Measurements from ENCODE around the gene NCF4. TPM values are rescaled to one million over a fixed set of nuclear protein-coding genes. Genes with fewer than 3 reads are reported as not detected.

The NCF4 gene
- total RNA-seq, 1 experiment from 2014 or later = not detected

GRCh38 chr22:36918586-36919284 is 57.9 kb downstream of the NCF4 start:
- no peaks in the 10 kb centered on the region for H3K36me3 Mint-ChIP-seq (ENCODE audit: insufficient read depth in 1 of 3, low read depth in 3 of 3)
- H3K4ac ChIP-seq (ENCODE audit: low read depth, low read length) = no peak overlapping the region
- no peak overlapping the region for H4K8ac ChIP-seq (replicated peaks; ENCODE audit: insufficient read length, low read depth, low read length)

More at GRCh38 chr22:36918586-36919284, 57.9 kb downstream of the NCF4 start:
- Histone ChIP-seq H2BK20ac (ENCODE audit: low read depth, low read length, poor library complexity, severe bottlenecking) (no peak overlapping the region), H3K9ac (ENCODE audit: extremely low read depth, insufficient read length, low read length) (no peak overlapping the region), H4K20me1 (ENCODE audit: control insufficient read depth, insufficient read depth, insufficient read length) (no peaks in the 10 kb centered on the region), H2BK15ac (ENCODE audit: low read depth, low read length) (no peak overlapping the region), H3K79me2 (ENCODE audit: insufficient read depth, low read length) (no peaks in the 10 kb centered on the region), H3T11ph (ENCODE audit: low read length) (no peak overlapping the region), H2BK5ac (ENCODE audit: insufficient read length, low read length) (no peak overlapping the region), H4K5ac (ENCODE audit: insufficient read length, low read depth, low read length) (no peak overlapping the region), H3K14ac (ENCODE audit: insufficient read depth, low read length) (no peak overlapping the region), H4K91ac (ENCODE audit: insufficient read length, low read depth, low read length) (no peak overlapping the region), H2BK12ac (ENCODE audit: insufficient read length, low read depth, low read length) (no peak overlapping the region), H2BK120ac (ENCODE audit: low read depth, low read length, poor library complexity, severe bottlenecking) (no peak overlapping the region), H3K4me2 (ENCODE audit: insufficient read depth, insufficient read length, low read length) (no peak overlapping the region), H2AK5ac (ENCODE audit: insufficient read length, low read length) (no peak overlapping the region), H3K18ac (ENCODE audit: insufficient read length, low read depth, low read length) (no peak overlapping the region), H3K9me3 (ENCODE audit: control insufficient read depth, low read depth, low read length) (no peaks in the 10 kb centered on the region), H2AFZ (ENCODE audit: low read length) (no peak overlapping the region), H3K23ac (ENCODE audit: insufficient read length, low read depth, low read length) (no peak overlapping the region), H3K4me1 (ENCODE audit: insufficient read depth, low read length) (no peaks in the 10 kb centered on the region), H3K27ac (ENCODE audit: insufficient read length, low read depth, low read length) (no peak overlapping the region), H3K27me3 (ENCODE audit: insufficient read depth, low read length) (no peaks in the 10 kb centered on the region; the same call in 1 of the 2 replicates), H3K79me1 (ENCODE audit: insufficient read depth, low read depth, low read length, poor library complexity, severe bottlenecking) (no peaks in the 10 kb centered on the region), H3K23me2 (ENCODE audit: insufficient read length, low read depth, low read length, poor library complexity, severe bottlenecking) (no peaks in the 10 kb centered on the region), H3K56ac (ENCODE audit: insufficient read length, low read depth, low read length) (no peak overlapping the region)
- Mint-ChIP-seq H3K9me3 (no peaks in the 10 kb centered on the region; a peak in 2 of 5 replicates), H3K4me3 (no peak overlapping the region), H3K27me3 (ENCODE audit: low read depth) (peaks cover 68% of the 10 kb centered on the region), H3K4me1 (peaks cover 0 to 7% of the 10 kb centered on the region in 2 experiments; a peak in 3 of 4 replicates), H3K27ac (no peak overlapping the region)
- peak; percentile 18; the same call in 1 of the 3 replicates for TF ChIP-seq CTCF (conservative IDR thresholded peaks at IDR 0.05)
- no CpG with 5 or more reads among the region's 3 CpGs for WGBS (ENCODE audit: extremely low coverage, insufficient read length, low lambda C conversion rate)
- no peak for DNase-seq
